ENCODE data around the gene RGS5.

DNA sequence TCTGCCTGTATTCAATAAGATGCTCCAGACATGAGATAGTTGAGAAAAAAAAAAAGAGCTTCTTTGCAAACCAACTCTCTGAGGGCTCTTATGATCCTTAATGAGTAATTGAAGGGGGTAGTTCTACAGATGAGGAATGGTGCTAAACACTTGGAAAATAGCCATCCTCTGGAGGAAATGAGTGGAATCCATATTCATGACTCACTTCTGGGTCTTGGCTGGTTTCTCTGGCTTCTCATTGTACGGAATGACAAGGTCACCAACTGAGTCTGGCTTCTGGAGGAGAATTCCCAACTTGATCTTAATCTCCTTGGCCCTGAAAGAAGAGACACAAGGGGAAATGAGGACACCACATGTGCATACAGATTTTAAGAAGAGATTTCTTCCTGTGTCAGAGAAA lies 34.7 kb downstream of the RGS5 start:
- TF ChIP-seq POLR2A (IDR thresholded peaks at IDR 0.05), result no peak
- TF ChIP-seq, protein P1, sequence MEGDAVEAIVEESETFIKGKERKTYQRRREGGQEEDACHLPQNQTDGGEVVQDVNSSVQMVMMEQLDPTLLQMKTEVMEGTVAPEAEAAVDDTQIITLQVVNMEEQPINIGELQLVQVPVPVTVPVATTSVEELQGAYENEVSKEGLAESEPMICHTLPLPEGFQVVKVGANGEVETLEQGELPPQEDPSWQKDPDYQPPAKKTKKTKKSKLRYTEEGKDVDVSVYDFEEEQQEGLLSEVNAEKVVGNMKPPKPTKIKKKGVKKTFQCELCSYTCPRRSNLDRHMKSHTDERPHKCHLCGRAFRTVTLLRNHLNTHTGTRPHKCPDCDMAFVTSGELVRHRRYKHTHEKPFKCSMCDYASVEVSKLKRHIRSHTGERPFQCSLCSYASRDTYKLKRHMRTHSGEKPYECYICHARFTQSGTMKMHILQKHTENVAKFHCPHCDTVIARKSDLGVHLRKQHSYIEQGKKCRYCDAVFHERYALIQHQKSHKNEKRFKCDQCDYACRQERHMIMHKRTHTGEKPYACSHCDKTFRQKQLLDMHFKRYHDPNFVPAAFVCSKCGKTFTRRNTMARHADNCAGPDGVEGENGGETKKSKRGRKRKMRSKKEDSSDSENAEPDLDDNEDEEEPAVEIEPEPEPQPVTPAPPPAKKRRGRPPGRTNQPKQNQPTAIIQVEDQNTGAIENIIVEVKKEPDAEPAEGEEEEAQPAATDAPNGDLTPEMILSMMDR (IDR thresholded peaks at IDR 0.05), result no peak
